NAMALWA (cell line): ENCODE measurements around the gene SNRPA1.

Experiments
- DNase-seq: peaks from one replicate; pipeline ENCODE4 v3.0.0-alpha.2; 2015; ENCODE audit warnings: low spot score

Gene SNRPA1

GRCh38 chr15:101318839-101319238 is 23.8 kb upstream of the SNRPA1 start:
- no peak for DNase-seq

DNA sequence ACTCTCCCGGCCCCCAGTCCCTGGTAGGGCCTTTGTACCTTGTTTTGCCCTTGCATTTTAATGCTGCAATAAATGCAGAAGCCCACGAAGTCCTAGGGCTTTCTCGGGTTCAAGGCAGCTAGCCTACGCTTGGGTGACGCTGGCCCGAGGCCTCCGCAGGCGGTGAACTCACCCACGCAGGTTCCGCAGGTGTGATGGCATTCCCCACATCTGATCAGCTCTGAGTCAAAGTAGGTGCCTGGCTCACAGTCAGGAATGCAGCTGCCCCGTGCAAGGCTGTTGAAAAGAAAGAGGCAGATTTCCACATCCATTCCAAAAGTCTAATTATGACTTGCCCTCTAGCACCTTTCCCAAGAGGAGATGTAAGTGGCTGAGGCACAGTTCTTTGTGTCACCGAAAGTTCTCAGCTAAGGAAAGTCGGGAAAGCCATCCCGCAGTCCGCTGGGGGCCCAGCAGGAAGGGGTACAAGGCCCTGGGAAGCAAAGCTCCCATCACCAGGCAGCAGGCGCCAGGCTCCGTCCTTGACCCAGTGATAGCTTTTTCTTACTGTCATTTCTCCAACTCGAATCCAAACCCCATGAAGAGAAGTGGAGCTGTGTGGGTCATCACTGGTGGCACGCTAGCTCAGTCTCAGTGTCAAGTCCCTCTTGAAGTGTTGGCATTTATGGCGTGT is 23.2 kb upstream of the SNRPA1 start:
- DNase-seq: no peak

GRCh38 chr15:101317336-101317872 is 22.4 kb upstream of the SNRPA1 start:
- no peak for DNase-seq

DNA sequence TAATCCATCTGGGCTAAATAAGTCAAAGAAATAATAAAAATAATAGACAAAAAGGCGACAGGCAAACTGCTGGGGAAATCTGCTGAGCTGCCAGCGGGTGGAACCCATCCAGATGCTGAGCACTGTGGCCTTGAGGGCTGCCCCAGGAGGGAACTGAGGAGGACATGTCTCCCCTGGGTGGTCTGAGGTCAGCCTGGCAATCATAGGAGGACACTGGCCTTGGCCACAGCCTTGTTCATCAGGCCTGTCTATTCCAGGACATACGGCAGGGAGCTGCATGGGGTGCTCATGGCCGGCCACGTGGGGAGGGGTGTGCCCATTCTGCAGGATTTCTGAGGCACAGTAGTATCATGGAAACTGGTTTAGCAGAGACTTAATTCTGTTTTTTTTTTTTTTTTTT is 21.5 kb upstream of the SNRPA1 start:
- no peak for DNase-seq

DNA sequence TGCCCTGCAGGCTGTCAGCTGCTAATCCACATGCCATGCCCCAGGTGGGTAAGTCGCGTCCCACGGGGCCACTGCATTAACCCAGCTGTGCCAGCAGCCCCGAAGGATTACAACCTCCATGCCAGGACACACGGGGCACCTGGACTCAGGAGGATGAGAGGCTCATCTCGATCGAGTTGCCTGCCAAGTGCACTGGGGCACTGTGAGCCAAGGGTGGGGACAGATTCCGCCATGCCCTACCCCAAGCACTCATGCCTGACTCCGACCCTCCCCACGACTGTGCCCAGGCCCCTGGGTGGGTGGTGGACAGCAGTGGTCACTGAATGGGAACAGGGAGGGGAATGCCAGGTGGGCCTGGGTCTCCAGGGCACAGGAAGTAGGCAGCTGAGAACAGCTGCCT is 20.7 kb upstream of the SNRPA1 start:
- DNase-seq: no peak

DNA sequence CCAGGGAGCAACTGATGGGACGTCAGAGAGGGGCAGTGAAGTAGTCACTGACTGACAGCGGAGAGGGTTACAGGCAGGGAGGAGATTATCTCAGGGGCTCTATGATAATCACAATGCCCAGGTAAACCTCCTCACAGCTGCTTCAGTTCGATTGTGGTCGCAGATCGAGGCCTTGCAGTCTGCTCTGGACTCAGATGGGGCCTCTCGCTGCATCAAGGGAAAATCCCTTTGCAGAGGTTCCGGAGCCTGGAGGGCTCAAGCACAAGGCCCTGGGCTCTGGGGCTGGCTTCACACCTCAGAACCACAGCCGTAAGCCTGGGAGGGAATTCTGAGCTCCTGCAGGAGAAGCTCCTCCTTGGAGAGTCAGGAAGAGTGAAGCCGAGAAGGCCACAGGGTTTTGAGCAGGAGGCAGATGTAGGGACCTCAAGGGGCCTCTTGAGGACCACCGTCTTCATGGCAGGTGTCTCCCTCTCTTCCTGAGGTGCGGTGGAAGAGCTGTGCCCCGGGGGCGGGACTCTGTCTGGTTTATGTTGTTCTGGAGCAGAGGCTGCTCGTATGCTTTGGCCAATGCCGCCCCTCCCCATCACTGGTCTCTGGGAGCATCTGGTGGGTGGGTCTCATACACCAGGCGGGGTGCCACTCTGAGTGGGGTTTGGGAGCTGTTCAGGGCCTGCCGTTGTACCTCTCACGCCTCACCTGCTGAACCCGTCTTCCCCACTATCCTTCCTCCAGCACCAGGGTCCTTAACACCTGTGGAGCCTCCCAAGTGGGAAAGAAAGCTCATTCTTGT is 19.5 kb upstream of the SNRPA1 start:
- no peak for DNase-seq

DNA sequence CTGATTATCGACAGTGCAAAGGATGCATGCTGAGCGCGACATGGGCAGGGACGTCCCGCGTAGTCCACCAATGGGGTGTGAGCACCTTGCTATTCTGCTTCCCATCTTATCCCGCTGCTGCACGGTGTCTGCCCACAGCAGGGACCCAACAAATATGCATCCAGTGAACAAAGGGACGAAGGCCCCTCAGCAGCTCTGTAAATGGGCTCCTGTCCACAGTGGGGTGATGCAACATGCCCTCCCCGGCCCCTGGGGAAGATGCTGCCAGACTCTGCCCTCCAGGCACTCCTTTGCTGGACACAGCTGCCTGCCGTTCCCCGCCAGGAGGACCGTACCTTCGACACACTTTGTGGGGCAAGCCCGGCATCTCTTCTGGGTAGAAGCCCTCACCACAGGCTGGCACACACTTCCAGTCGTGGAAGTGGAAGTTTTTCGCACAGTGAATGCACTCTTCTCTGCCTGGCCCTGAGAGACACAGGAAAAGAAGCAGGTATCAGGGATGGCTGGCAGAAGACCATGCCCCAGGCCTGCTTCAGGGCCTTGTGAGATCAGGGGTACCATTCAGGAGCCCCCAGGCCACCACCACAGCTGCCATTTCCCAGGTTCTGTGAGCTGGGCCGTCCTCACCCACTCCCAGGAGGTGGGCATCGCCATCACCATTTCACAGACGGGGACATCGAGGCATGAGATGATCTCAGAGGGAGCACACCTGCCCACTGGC is 18.2 kb upstream of the SNRPA1 start:
- DNase-seq: no peak

- no peak for DNase-seq
Measured at GRCh38 chr15:101310508-101310907, 15.5 kb upstream of the SNRPA1 start.

GRCh38 chr15:101310161-101310480 is 15.1 kb upstream of the SNRPA1 start:
- no peak for DNase-seq

- DNase-seq: no peak
Measured at GRCh38 chr15:101309436-101310160, 14.6 kb upstream of the SNRPA1 start.

GRCh38 chr15:101308604-101309435 is 13.8 kb upstream of the SNRPA1 start:
- no peak for DNase-seq

DNA sequence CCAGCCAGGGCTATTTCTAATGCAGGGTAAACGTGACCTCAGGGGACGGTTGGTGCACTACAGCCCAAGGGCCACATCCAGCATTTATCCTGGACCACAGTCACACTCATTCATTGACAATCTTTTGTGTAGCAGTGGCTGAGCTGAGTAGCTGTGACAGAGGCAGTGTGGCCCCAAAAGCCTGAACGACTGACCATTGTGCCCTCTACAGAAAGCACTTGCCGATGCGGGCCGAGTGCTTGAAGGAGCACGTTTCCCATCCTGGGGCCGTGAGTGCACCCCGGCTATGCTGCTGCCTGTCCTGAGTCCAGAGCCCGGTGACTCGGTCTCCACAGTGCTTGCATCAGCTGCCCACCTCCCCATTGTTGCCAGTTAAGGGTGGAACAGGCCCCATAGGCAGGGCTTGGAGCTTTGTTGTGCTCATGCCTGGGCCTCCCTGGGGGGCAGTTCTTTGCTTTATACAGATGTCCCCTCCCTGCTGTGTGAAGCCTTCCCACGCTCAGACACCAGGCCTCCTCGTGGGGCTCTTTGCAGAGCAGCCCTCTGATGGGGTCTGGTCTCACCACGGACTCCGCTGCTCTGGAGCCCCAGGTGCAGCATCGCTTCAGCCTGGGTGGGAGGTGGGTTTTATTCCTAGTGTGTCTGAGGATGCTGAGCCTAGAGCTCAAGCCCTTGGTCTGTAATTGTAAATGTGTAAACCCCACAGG is 13.0 kb upstream of the SNRPA1 start:
- DNase-seq: no peak

- peak; percentile 58 for DNase-seq
Measured at GRCh38 chr15:101307048-101307896, 12.2 kb upstream of the SNRPA1 start.

DNA sequence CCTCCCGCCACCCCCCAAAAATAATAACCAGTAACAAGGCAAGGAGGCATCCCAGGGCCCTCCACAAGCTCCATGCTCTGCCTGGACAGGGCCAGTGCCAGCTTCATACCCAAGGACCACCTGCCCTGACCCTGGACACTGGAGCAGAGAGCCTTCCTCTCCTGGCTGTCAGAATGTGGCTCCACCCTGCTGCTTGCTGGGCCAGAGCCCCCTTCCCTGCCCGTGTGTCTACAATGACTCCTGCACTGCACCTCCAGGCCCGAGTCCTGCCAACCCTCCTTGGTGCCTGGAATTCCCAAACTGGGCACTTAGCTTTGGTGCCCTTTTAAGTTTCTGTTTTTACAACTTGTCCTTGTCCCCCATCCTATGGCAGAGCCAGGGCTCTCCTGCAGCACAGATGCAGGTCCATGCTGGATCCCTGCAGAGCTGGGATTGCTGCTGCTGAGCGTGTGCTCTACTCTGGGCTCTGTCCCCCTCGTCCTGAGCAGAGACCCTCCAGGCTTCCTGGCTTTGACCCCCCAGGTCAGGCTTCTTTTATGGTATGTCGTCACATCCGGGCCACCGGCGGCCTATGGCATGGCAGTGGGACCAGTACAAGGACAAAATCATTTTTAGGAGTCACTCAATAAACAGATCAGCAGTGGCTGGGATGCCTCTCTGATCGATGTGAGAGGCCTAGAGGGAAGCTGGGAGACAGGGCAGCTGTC is 11.4 kb upstream of the SNRPA1 start:
- no peak for DNase-seq

- DNase-seq: no peak
Measured at GRCh38 chr15:101305820-101306255, 10.8 kb upstream of the SNRPA1 start.

GRCh38 chr15:101303408-101303807 is 8.4 kb upstream of the SNRPA1 start:
- no peak for DNase-seq

DNA sequence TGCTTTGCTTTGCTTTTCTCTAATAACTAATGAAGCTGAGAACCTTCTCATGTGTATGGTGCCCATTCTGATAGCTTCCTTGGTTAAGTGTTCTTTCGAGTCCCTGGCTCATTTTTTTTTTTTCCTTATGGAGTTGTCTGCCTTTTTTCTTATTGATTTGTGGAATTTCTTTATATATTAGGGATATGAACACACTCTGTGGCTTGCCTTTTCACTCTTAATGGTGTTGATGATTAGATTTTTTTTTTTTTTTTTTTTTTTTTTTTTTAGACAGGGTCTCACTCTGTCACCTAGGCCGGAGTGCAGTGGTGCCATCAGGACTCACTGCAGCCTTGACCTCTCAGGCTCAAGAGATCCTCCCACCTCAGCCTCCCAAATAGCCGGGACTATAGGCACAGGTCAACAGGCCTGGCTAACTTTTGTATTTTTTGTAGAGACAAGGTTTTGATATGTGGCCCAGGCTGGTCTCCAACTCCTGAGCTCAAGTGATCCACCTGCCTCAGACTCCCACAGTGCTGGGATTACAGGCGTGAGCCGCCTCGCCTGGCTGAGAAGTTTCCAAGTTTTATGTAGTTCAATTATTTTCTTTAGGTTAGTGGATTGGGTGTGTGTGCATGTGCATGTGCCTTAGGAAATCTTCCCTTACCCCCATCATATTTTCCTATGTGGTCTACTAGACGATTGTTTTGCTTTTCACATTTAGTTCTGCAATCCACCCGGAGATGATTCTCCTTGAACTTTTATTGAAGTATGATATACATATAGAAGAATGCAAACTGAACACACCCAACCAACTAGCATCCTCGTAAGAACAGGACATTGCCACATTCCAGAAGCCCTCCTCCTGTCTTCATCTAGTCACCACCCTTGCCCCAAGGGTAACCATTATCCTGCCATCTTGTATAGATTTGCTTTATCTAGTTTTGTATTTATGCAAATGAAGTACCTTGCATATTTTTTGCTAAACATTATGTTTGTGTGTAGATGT is 1.7 kb upstream of the SNRPA1 start:
- no peak for DNase-seq
